Activated CD8-positive, alpha-beta memory T cell treated with anti-CD3 and anti-CD28 coated beads for 4 hours (primary cell): ENCODE data around the gene VAV2.
A peak's percentile ranks its signal among the peaks of the same experiment; 100 is the strongest.

ENCODE experiments used
- DNase-seq, 2 donors: peaks; one replicate each; pipeline ENCODE4 v3.0.0-alpha.2; 2020; ENCODE audit warnings: low read depth in 2 of 2

VAV2 gene

GRCh38 chr9:133795049-133795448 is 197.1 kb downstream of the VAV2 start:
- no peak for DNase-seq

GRCh38 chr9:133794016-133794760 is 197.9 kb downstream of the VAV2 start:
- no peak for DNase-seq

GRCh38 chr9:133793471-133793870 is 198.7 kb downstream of the VAV2 start:
- no peak for DNase-seq

- DNase-seq = peak; percentile 4 to 14
Measured at GRCh38 chr9:133792721-133793470, 199.2 kb downstream of the VAV2 start.

- DNase-seq = no peak
Measured at GRCh38 chr9:133791735-133792649, 200.1 kb downstream of the VAV2 start.

- DNase-seq = no peak
Measured at GRCh38 chr9:133791069-133791468, 201.1 kb downstream of the VAV2 start.

GRCh38 chr9:133789778-133790177 is 202.3 kb downstream of the VAV2 start:
- no peak for DNase-seq

GRCh38 chr9:133788819-133789717 is 203.1 kb downstream of the VAV2 start:
- no peak for DNase-seq

- DNase-seq = no peak
Measured at GRCh38 chr9:133788045-133788818, 203.9 kb downstream of the VAV2 start.

GRCh38 chr9:133787754-133788025 is 204.4 kb downstream of the VAV2 start:
- no peak for DNase-seq

GRCh38 chr9:133786907-133787753 is 205.0 kb downstream of the VAV2 start:
- no peak for DNase-seq

- DNase-seq = no peak
Measured at GRCh38 chr9:133786371-133786753, 205.8 kb downstream of the VAV2 start.

GRCh38 chr9:133785753-133786370 is 206.3 kb downstream of the VAV2 start:
- no peak for DNase-seq

GRCh38 chr9:133784731-133785561 is 207.2 kb downstream of the VAV2 start:
- no peak for DNase-seq

- DNase-seq = no peak
Measured at GRCh38 chr9:133783331-133783731, 208.8 kb downstream of the VAV2 start.

GRCh38 chr9:133782157-133783130 is 209.7 kb downstream of the VAV2 start:
- peak; percentile 30 to 37 for DNase-seq

- DNase-seq = no peak
Measured at GRCh38 chr9:133781828-133782135, 210.3 kb downstream of the VAV2 start.
